ENCODE data around the gene FAM193B. TPM values are rescaled to one million over a fixed set of nuclear protein-coding genes. Genes with fewer than 3 reads are reported as not detected.

FAM193B gene
- total RNA-seq, 8 experiments from 2014 or later: 29.0 to 71.4 (median 46.5) TPM

DNA sequence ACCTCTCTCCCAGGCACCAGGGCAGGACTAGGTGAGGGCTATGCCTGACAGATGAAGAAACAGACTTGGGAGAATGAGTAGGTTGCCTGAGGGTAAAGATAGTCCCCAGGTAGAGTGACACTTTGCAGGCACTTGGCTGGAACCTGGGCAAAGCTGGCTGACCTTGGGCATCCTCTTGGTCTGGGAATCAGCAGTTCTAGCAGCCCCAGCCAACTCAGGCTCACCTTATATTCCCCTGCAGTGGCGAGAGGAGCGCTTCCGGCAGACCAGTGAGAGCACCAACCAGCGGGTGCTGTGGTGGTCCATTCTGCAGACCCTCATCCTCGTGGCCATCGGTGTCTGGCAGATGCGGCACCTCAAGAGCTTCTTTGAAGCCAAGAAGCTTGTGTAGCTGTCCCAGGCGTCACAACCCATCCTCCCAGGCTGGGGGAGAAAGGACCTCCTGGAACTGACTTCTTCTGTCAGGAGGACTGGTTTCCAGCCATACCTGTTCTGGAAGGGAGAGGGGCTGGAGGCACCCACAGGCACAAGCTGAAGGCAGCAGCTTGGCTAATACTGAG lies 40.7 kb upstream of the FAM193B start:
- Histone ChIP-seq H3K27ac (no peak overlapping the region), H3K4me3 (no peak overlapping the region), H3K4me1 (replicated peaks in 1 of 2) (peaks cover 6 to 7% of the 10 kb centered on the region in 2 donors)
- in situ Hi-C loops (cut with MboI; ENCODE audit: low pct_unique_long_range_greater_than_20kb in 2 of 9, low sequenced_read_pairs in 9 of 9, unreplicated experiment in 9 of 9): no loop called here
- WGBS, 10 experiments: 86 to 91% (median 89%) methylated on average over 5 to 8 of the region's 8 CpGs; no CpG with 5 or more reads in 6 of the 10 experiments
- ATAC-seq (replicated peaks in 6 of 8): no peak

DNA sequence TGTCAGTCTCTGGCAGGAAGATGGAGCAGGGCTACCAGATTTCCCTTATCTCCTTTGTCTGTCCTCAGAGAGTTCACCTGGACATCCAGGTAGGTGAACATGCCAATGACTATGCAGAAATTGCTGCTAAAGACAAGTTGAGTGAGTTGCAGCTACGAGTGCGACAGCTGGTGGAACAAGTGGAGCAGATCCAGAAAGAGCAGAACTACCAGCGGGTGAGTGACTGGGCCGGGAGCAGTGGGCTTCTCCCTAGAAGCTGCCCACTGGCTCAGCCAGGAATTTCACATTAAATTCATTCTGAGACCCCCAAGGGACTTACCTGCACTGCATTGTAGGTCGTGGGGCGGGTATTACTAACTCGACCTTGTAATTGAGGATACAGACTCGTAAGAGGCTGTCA lies 39.7 kb upstream of the FAM193B start:
- Histone ChIP-seq H3K27ac (no peak overlapping the region), H3K4me3 (no peak overlapping the region), H3K4me1 (replicated peaks in 1 of 2) (peaks cover 6 to 7% of the 10 kb centered on the region in 2 donors)
- 87 to 98% (median 94%) methylated on average over 2 to 7 of the region's 8 CpGs; no CpG with 5 or more reads in 4 of the 10 experiments for WGBS, 10 experiments
- in situ Hi-C loops (cut with MboI; ENCODE audit: low pct_unique_long_range_greater_than_20kb in 2 of 9, low sequenced_read_pairs in 9 of 9, unreplicated experiment in 9 of 9): no loop called here
- no peak for ATAC-seq (replicated peaks in 6 of 8)

DNA sequence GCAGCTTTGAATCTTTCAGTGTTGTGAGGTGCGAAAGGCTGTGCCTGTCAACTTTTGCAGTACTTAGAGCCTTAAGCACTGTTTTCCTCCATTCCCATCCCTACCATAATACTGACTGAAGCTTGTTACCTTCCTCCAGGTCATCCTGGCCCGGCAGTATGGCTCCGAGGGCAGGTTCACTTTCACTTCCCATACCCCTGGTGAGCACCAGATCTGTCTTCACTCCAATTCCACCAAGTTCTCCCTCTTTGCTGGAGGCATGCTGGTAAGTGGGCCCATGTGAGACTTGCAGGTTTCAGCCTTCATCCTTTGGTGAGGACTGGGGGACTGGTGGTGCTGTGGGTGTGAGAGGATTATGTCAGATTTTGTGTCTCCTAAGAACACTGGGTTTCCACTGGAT lies 39.1 kb upstream of the FAM193B start:
- no peak overlapping the region for H3K4me3 ChIP-seq

DNA sequence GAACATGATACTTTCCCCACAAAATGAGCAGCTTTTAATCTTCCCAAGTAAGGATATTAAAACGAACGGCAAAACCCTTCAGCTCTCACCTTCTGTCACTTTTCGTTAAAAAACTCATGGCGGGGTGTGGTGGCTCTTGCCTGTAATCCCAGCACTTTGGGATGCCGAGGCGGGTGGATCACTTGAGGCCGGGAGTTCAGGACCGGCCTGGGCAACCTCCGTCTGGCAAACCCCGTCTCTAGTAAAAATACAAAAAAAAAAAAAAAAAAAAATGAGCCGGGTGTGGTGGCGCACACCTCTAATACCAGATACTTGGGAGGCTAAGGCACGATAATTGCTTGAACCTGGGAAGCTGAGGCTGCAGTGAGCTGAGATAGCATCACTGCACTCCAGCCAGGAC lies 38.5 kb upstream of the FAM193B start:
- in situ Hi-C loops (cut with MboI; ENCODE audit: low pct_unique_long_range_greater_than_20kb in 2 of 9, low sequenced_read_pairs in 9 of 9, unreplicated experiment in 9 of 9): no loop called here
- ATAC-seq (replicated peaks in 6 of 8): no peak
- peak overlapping the region; percentile 92 to 99 (median 96) for H3K4me3 ChIP-seq
- H3K27ac ChIP-seq: no peak overlapping the region
- WGBS, 10 experiments: 25 to 100% (median 80%) methylated on average over 1 to 7 of the region's 13 CpGs
- H3K4me1 ChIP-seq (replicated peaks in 1 of 2): peaks cover 6 to 7% of the 10 kb centered on the region in 2 donors

More for the DNA sequence above, 39.1 kb upstream of the FAM193B start:
- Histone ChIP-seq H3K4me1 (replicated peaks in 1 of 2) (peaks cover 6 to 7% of the 10 kb centered on the region in 2 donors), H3K27ac (no peak overlapping the region)
- 60 to 100% (median 96%) methylated on average over 1 to 3 of the region's 3 CpGs; no CpG with 5 or more reads in 5 of the 10 experiments for WGBS, 10 experiments
- in situ Hi-C loops (cut with MboI; ENCODE audit: low pct_unique_long_range_greater_than_20kb in 2 of 9, low sequenced_read_pairs in 9 of 9, unreplicated experiment in 9 of 9): no loop called here
- ATAC-seq (replicated peaks in 6 of 8): no peak

DNA sequence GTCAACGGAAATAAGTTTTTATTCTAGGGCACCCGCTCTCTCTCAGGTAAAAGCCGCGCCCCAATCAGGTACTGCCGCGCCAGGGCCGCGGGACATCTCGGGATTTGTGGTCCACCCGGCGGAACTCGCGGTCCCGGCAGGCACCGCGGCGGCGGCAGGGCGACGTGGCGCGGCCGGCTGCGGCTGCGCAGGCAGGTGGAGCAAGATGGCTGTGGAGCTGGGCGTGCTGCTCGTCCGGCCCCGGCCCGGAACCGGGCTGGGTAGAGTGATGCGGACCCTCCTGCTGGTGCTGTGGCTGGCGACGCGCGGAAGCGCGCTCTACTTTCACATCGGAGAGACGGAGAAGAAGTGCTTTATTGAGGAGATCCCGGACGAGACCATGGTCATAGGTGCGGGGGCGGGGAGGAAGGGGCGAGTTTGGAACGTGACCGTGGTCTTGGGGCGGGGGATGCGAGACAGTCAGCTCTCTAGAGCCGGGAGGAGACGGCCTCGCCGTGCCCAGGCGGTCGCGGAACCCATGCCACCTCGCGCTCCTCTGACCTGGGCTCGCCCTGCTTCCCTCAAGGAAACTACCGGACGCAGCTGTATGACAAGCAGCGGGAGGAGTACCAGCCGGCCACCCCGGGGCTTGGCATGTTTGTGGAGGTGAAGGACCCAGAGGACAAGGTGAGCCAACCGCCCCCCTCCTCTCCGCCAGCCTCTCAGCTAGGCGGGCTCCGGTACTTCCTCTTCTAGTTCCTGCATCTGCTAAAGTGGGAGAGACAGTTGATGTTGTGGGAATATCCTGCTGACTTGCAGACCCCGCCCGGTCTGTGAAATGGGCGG lies 37.9 kb upstream of the FAM193B start, which contains the start of gene TMED9:
Gene TMED9, plus strand, starts transcription at position 194 of the 825 bp plus-strand sequence. Its CDS starts 12 bp downstream, at position 206.
- in situ Hi-C loops (cut with MboI; ENCODE audit: low pct_unique_long_range_greater_than_20kb in 2 of 9, low sequenced_read_pairs in 9 of 9, unreplicated experiment in 9 of 9): no loop called here
- peak; percentile 95 to 100 (median 98) for ATAC-seq (replicated peaks in 6 of 8)
- WGBS, 10 experiments: 0 to 6% (median 0%) methylated on average over 1 to 44 of the region's 71 CpGs; no CpG with 5 or more reads in 3 of the 10 experiments
- Histone ChIP-seq H3K4me1 (replicated peaks in 1 of 2) (peaks cover 6 to 7% of the 10 kb centered on the region in 2 donors), H3K4me3 (peak within 1 kb of the TSS; percentile 92 to 99 (median 96)), H3K27ac (peak within 1 kb of the TSS; percentile 92 to 97)

DNA sequence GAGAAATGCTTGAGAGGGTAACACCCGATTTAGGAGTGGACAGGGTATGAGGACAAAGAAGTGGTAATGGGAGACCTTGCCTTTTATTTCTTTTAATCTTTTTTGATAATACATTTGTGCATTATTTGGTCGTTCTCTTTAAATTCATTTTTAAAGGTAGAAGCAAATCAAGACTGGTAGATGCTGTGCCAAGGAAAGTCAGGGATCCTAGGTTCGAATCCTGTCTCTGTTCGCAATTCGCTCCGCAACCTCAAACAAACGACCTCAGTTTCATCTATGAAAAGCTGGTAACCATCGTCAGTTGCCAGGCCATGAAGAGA lies 37.3 kb upstream of the FAM193B start:
- no peak for ATAC-seq (replicated peaks in 6 of 8)
- 0 to 50% (median 17%) methylated on average over 1 to 8 of the region's 8 CpGs; no CpG with 5 or more reads in 1 of the 10 experiments for WGBS, 10 experiments
- peaks cover 6 to 7% of the 10 kb centered on the region in 2 donors for H3K4me1 ChIP-seq (replicated peaks in 1 of 2)
- in situ Hi-C loops (cut with MboI; ENCODE audit: low pct_unique_long_range_greater_than_20kb in 2 of 9, low sequenced_read_pairs in 9 of 9, unreplicated experiment in 9 of 9): no loop called here
- no peak overlapping the region for H3K27ac ChIP-seq
- H3K4me3 ChIP-seq: peak overlapping the region; percentile 92 to 99 (median 96)

DNA sequence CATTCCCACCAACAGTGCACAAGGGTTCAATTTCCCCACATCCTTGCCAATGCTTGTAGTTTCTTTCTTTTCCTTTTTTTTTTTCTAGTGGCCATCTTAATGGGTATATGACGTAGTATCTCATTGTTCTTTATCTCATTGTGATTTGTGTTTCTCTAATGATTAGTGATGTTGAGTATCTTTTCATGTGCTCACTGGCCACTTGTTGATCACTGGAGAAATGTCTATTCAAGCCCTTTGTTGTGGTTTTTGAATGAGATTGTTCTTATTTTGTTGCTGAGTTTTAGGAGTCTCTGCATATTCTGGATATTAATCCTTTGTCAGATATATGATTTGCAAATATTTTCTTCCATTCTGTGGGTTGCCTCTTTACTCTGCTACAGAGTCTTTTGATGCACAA lies 36.0 kb upstream of the FAM193B start:
- no peak overlapping the region for H3K4me3 ChIP-seq
- H3K27ac ChIP-seq: no peak overlapping the region
- 0 to 83% (median 77%) methylated on average over 1 of the region's 1 CpG; no CpG with 5 or more reads in 3 of the 10 experiments for WGBS, 10 experiments
- in situ Hi-C loops (cut with MboI; ENCODE audit: low pct_unique_long_range_greater_than_20kb in 2 of 9, low sequenced_read_pairs in 9 of 9, unreplicated experiment in 9 of 9): no loop called here
- ATAC-seq (replicated peaks in 6 of 8): no peak
- H3K4me1 ChIP-seq (replicated peaks in 1 of 2): peaks cover 6 to 7% of the 10 kb centered on the region in 2 donors

DNA sequence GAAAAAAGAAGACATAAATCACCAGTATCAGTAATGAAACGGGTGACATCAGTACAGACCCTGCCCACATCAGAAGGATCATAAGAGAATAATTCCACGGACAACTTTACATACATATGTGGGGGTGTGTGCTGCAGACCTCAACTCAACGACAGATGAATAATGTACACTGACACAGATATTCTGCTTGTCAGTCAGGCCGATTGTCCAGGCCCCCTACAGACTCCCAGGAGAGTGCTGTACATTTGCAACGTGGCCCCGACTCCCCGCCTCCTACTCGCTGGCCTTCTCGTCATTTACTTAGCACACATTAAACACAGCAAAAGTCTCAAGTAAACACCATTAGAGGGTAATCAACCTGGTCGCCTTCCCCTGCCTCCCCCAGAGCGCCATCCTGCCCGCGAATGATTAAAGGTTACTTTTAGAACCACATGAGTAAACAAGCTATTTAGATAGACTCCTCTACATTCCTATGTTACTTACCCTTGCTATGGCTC lies 34.1 kb upstream of the FAM193B start:
- in situ Hi-C loops (cut with MboI; ENCODE audit: low pct_unique_long_range_greater_than_20kb in 2 of 9, low sequenced_read_pairs in 9 of 9, unreplicated experiment in 9 of 9): no loop called here
- no peak overlapping the region for H3K27ac ChIP-seq
- H3K4me3 ChIP-seq: no peak overlapping the region
- no peak for ATAC-seq (replicated peaks in 6 of 8)
- 7 to 83% (median 36%) methylated on average over 2 to 12 of the region's 13 CpGs for WGBS, 10 experiments
- peaks cover 6 to 7% of the 10 kb centered on the region in 2 donors for H3K4me1 ChIP-seq (replicated peaks in 1 of 2)

DNA sequence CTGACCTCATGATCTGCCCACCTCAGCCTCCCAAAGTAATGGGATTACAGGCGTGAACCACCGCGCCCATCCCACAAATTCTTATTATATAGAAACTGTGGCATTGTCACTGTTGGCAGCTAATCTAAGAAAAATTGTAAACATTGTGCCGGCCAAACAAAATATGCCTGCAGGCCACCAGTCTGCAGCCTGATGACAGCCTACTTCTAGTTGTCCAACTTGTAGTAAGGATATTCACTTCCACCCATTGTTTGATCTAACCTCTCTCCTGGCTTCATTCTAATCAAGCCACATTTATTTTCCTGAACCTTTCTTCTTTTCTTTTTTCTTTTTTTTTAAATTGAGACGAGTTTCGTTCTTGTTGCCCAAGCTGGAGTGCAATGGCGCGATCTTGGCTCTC lies 24.0 kb upstream of the FAM193B start:
- ATAC-seq (replicated peaks in 6 of 8): no peak
- Histone ChIP-seq H3K4me3 (no peak overlapping the region), H3K4me1 (replicated peaks in 1 of 2) (no peaks in the 10 kb centered on the region), H3K27ac (no peak overlapping the region)
- WGBS, 10 experiments: 47 to 100% (median 87%) methylated on average over 1 to 8 of the region's 8 CpGs; no CpG with 5 or more reads in 2 of the 10 experiments
- in situ Hi-C loops (cut with MboI; ENCODE audit: low pct_unique_long_range_greater_than_20kb in 2 of 9, low sequenced_read_pairs in 9 of 9, unreplicated experiment in 9 of 9): no loop called here

DNA sequence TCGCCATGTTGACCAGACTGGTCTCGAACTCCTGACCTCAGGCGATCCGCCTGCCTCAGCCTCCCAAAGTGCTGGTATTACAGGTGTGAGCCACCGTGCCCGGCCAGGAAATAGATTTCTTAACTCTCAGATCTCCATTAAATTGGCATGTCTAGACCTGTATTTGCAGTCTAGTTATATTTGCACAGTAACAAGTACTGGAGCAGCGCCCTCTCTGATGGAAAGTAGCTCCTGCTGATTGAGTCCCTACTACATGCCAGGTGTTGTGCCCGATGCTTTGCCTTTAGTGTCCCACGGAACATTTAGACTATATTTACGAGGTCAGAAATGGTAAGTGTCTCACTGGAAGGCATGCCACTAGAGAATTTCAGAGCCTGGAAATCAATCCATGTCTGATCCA lies 21.8 kb upstream of the FAM193B start:
- 45 to 100% (median 71%) methylated on average over 1 to 7 of the region's 10 CpGs; no CpG with 5 or more reads in 2 of the 10 experiments for WGBS, 10 experiments
- in situ Hi-C loops (cut with MboI; ENCODE audit: low pct_unique_long_range_greater_than_20kb in 2 of 9, low sequenced_read_pairs in 9 of 9, unreplicated experiment in 9 of 9): no loop called here
- no peak overlapping the region for H3K27ac ChIP-seq
- H3K4me3 ChIP-seq: no peak overlapping the region
- H3K4me1 ChIP-seq (replicated peaks in 1 of 2): no peaks in the 10 kb centered on the region
- ATAC-seq (replicated peaks in 6 of 8): no peak

DNA sequence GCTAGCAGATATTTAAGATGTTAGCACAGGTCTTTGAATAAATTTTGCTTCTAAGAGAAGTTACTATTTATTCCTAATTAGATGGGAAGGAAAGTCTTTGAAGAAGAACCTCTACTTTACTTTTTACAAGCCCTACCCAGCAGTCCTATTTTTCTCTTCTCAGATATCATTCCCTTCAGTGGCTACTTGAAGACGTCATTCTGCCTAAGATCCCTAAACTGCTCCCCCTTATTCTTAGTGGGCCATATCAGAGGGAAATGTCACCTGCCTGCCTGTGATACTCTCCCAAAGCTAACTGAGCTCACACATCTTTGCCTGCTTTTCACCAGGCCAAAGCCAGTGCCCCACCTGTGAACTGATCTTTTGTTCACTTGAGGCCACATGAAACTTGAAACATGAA lies 21.1 kb upstream of the FAM193B start:
- Histone ChIP-seq H3K4me3 (no peak overlapping the region), H3K27ac (no peak overlapping the region), H3K4me1 (replicated peaks in 1 of 2) (no peaks in the 10 kb centered on the region)
- in situ Hi-C loops (cut with MboI; ENCODE audit: low pct_unique_long_range_greater_than_20kb in 2 of 9, low sequenced_read_pairs in 9 of 9, unreplicated experiment in 9 of 9): no loop called here
- no peak for ATAC-seq (replicated peaks in 6 of 8)
- WGBS, 10 experiments: 13 to 63% (median 40%) methylated on average over 1 of the region's 1 CpG; no CpG with 5 or more reads in 6 of the 10 experiments

DNA sequence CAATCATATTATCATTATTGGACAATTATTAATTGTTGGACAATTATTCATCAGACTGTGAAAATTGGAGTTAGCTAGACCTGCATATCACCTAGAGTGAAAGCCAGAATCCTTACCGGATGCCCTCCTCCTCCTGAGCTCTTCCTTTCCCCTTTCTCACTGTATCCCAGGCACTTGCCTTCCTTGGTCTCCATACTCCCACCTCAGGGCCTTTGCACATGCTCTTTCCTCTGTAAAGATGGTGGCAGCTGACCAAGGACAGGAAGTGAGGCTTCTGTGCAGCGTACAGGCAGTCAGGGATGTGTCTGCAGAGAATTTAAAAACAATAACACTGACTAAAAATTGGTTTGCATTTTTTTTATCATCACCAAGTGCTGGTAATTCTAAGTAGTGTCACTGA lies 15.5 kb upstream of the FAM193B start:
- in situ Hi-C loops (cut with MboI; ENCODE audit: low pct_unique_long_range_greater_than_20kb in 2 of 9, low sequenced_read_pairs in 9 of 9, unreplicated experiment in 9 of 9): no loop called here
- Histone ChIP-seq H3K4me1 (replicated peaks in 1 of 2) (no peaks in the 10 kb centered on the region), H3K4me3 (no peak overlapping the region), H3K27ac (no peak overlapping the region)
- no peak for ATAC-seq (replicated peaks in 6 of 8)
- 20 to 83% (median 63%) methylated on average over 1 to 2 of the region's 2 CpGs; no CpG with 5 or more reads in 4 of the 10 experiments for WGBS, 10 experiments

DNA sequence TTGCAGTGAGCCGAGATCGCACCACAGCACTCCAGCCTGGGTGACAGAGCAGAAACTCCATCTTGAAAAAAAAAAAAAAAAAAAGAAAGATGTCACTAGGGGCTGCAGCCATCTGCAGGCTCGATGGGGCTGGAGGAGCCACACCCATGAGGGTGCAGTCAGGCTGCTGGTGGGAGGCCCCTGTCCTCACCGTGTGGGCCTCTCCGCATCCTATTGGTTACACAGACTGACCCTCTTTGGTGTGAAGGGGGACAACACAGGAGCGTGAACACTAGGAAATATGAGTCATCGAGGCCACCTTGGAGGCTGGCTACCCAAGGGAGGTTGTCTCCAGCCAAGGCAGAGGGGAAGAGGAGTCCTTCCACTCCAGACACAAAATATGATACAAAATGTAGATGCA lies 14.0 kb upstream of the FAM193B start:
- WGBS, 10 experiments: 38 to 80% (median 70%) methylated on average over 1 to 5 of the region's 7 CpGs; no CpG with 5 or more reads in 5 of the 10 experiments
- in situ Hi-C loops (cut with MboI; ENCODE audit: low pct_unique_long_range_greater_than_20kb in 2 of 9, low sequenced_read_pairs in 9 of 9, unreplicated experiment in 9 of 9): no loop called here
- Histone ChIP-seq H3K27ac (no peak overlapping the region), H3K4me3 (no peak overlapping the region), H3K4me1 (replicated peaks in 1 of 2) (no peaks in the 10 kb centered on the region)
- ATAC-seq (replicated peaks in 6 of 8): peak in 1 of 8 experiments; percentile 48
